Cortex of kidney (tissue), 1 donor: ENCODE data around the gene ARHGAP21.
"Not testable (repeated sequence)": the region's sequence is repeated elsewhere in the genome, so short reads cannot be mapped to it uniquely, and the experiment has no call there.

Experiments
- DNase-seq: peaks from one replicate; lab custom pipeline; 2025; lab: John Stamatoyannopoulos, UW

ARHGAP21 gene

GRCh38 chr10:24625778-24626177, 97.9 kb downstream of the ARHGAP21 start:
- DNase-seq: no peak

GRCh38 chr10:24623383-24623782, 100.3 kb downstream of the ARHGAP21 start:
- DNase-seq: no peak

GRCh38 chr10:24622781-24623301, 100.8 kb downstream of the ARHGAP21 start:
- no peak for DNase-seq

- not testable (repeated sequence) for DNase-seq
These were observed 102.5 kb downstream of the ARHGAP21 start for GRCh38 chr10:24621035-24621795.

GRCh38 chr10:24619994-24620310, 103.7 kb downstream of the ARHGAP21 start:
- not testable (repeated sequence) for DNase-seq

GRCh38 chr10:24619291-24619993, 104.2 kb downstream of the ARHGAP21 start:
- DNase-seq: not testable (repeated sequence)

- no peak for DNase-seq
These were observed 105.3 kb downstream of the ARHGAP21 start for GRCh38 chr10:24618401-24618800.

- no peak for DNase-seq
These were observed 105.8 kb downstream of the ARHGAP21 start for GRCh38 chr10:24617771-24618396.

- DNase-seq: no peak
These were observed 107.2 kb downstream of the ARHGAP21 start for GRCh38 chr10:24616536-24616935.

GRCh38 chr10:24606021-24606420, 117.7 kb downstream of the ARHGAP21 start:
- no peak for DNase-seq

- DNase-seq: no peak
These were observed 118.5 kb downstream of the ARHGAP21 start for GRCh38 chr10:24605141-24605540.

- no peak for DNase-seq
These were observed 120.4 kb downstream of the ARHGAP21 start for GRCh38 chr10:24603333-24603732.

- DNase-seq: no peak
These were observed 125.7 kb downstream of the ARHGAP21 start for GRCh38 chr10:24597961-24598360.

GRCh38 chr10:24597426-24597825, 126.3 kb downstream of the ARHGAP21 start:
- no peak for DNase-seq

GRCh38 chr10:24596217-24596930, 127.3 kb downstream of the ARHGAP21 start:
- DNase-seq: no peak

GRCh38 chr10:24590697-24591457, 132.8 kb downstream of the ARHGAP21 start:
- DNase-seq: no peak

GRCh38 chr10:24589265-24589664, 134.4 kb downstream of the ARHGAP21 start:
- no peak for DNase-seq

GRCh38 chr10:24579906-24580305, 143.8 kb downstream of the ARHGAP21 start:
- DNase-seq: no peak

GRCh38 chr10:24579448-24579847, 144.2 kb downstream of the ARHGAP21 start:
- no peak for DNase-seq

- no peak for DNase-seq
These were observed 148.1 kb downstream of the ARHGAP21 start for GRCh38 chr10:24575481-24576002.

- DNase-seq: no peak
These were observed 149.0 kb downstream of the ARHGAP21 start for GRCh38 chr10:24574578-24575155.
